SU-DHL-6 (cell line): ENCODE measurements around the gene RPL27A.

Experiments used
- H2AFZ ChIP-seq: fragments of 200-600 bp; sonication (generic); 2 replicates; pipeline ENCODE4 v1.6.1; 2014; ENCODE audit warnings: low read depth, mild to moderate bottlenecking, moderate library complexity, mixed read lengths, antibody characterized with exemption, low read length; ENCODE audit not compliant: severe bottlenecking
- H3F3A ChIP-seq: fragments of 200-600 bp; shearing (Covaris generic); 2 replicates; pipeline ENCODE4 v1.6.0; 2016; ENCODE audit warnings: antibody characterized with exemption, mild to moderate bottlenecking; ENCODE audit not compliant: insufficient read depth
- H3K27ac ChIP-seq: fragments of 200-600 bp; sonication (generic); 2 replicates; pipeline ENCODE4 v1.5.1; 2016; ENCODE audit warnings: low read depth, mild to moderate bottlenecking, low read length, moderate library complexity, mixed read lengths
- H3K27me3 ChIP-seq: fragments of 200-600 bp; sonication (generic), shearing (Covaris generic); 2 replicates; pipeline ENCODE4 v1.6.0; 2014; ENCODE audit warnings: mild to moderate bottlenecking, low read length
- H3K36me3 ChIP-seq: fragments of 200-600 bp; sonication (generic); 2 replicates; pipeline ENCODE4 v1.6.1; 2014; ENCODE audit warnings: mild to moderate bottlenecking, low read length, mixed read lengths
- H3K4me2 ChIP-seq: fragments of 300-600, 200-600 bp; shearing (Covaris generic), sonication (generic); 2 replicates; pipeline ENCODE4 v1.6.0; 2014; ENCODE audit warnings: low read length, low read depth, mild to moderate bottlenecking; ENCODE audit not compliant: poor library complexity, severe bottlenecking
- H3K4me3 ChIP-seq: fragments of 200-600 bp; sonication (generic); 2 replicates; pipeline ENCODE4 v1.5.1; 2014; ENCODE audit warnings: antibody characterized with exemption, low read length, mild to moderate bottlenecking, mixed read lengths; ENCODE audit not compliant: insufficient read depth, poor library complexity, severe bottlenecking
- H3K79me2 ChIP-seq: fragments of 200-600 bp; sonication (generic); 2 replicates; pipeline ENCODE4 v1.6.1; 2014; ENCODE audit warnings: mild to moderate bottlenecking, low read length, moderate library complexity; ENCODE audit not compliant: insufficient read depth
- H3K9ac ChIP-seq: fragments of 200-600 bp; sonication (generic); 2 replicates; pipeline ENCODE4 v1.7.0; 2014; ENCODE audit warnings: mild to moderate bottlenecking, low read length
- H3K9me2 ChIP-seq: fragments of 200-600 bp; sonication (generic); replicated peaks from 2 replicates; pipeline ENCODE4 v1.6.1; 2014; ENCODE audit warnings: low read length; ENCODE audit not compliant: insufficient read depth
- H3K9me3 ChIP-seq: fragments of 200-600 bp; sonication (generic); 2 replicates; pipeline ENCODE4 v1.6.1; 2014; ENCODE audit warnings: low read length, mixed read lengths; ENCODE audit not compliant: insufficient read depth
- H4K20me1 ChIP-seq: fragments of 200-600 bp; sonication (generic); 2 replicates; pipeline ENCODE4 v1.6.1; 2014; ENCODE audit warnings: low read depth, mild to moderate bottlenecking, antibody characterized with exemption, low read length, moderate library complexity, mixed read lengths
- EZH2phosphoT487 ChIP-seq: fragments of 200-600 bp; sonication (generic), shearing (Covaris generic); conservative IDR thresholded peaks from 2 replicates; pipeline ENCODE4 v1.6.1; 2018; ENCODE audit warnings: mild to moderate bottlenecking, antibody characterized with exemption, low read length, moderate library complexity, mixed read lengths
- TF ChIP-seq, protein P1 (sequence below): fragments of 200-600 bp; sonication (generic); IDR thresholded peaks from one replicate; pipeline ENCODE4 v1.5.1; 2017; ENCODE audit warnings: antibody characterized with exemption, mild to moderate bottlenecking, low read length, moderate library complexity; ENCODE audit not compliant: insufficient read depth, poor library complexity, severe bottlenecking

Gene RPL27A

DNA sequence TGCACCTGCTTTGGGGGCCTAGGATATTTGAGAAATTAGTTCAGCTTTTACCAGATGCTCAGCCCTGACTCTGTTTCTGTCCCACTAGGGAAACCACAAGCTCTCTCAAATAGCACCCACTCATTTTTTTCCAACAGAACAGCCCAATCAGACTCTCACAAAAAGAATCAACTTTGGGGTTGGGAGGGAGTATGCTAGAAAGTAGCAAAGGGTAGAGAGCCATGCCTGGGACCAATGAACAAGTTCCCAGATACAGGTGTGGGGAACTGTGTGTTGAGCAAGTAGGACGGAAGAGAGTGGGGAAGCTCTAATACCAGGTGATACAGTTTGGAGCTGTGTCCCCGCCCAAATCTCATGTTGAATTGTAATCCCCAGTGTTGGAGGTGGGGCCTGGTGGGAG, 41.3 kb upstream of the RPL27A start:
- H3F3A ChIP-seq: no peaks in the 10 kb centered on the region
- no peak for TF ChIP-seq EZH2phosphoT487
- TF ChIP-seq, protein P1, sequence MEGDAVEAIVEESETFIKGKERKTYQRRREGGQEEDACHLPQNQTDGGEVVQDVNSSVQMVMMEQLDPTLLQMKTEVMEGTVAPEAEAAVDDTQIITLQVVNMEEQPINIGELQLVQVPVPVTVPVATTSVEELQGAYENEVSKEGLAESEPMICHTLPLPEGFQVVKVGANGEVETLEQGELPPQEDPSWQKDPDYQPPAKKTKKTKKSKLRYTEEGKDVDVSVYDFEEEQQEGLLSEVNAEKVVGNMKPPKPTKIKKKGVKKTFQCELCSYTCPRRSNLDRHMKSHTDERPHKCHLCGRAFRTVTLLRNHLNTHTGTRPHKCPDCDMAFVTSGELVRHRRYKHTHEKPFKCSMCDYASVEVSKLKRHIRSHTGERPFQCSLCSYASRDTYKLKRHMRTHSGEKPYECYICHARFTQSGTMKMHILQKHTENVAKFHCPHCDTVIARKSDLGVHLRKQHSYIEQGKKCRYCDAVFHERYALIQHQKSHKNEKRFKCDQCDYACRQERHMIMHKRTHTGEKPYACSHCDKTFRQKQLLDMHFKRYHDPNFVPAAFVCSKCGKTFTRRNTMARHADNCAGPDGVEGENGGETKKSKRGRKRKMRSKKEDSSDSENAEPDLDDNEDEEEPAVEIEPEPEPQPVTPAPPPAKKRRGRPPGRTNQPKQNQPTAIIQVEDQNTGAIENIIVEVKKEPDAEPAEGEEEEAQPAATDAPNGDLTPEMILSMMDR: no peak
- no peaks in the 10 kb centered on the region for H3K9me3 ChIP-seq
- H3K4me3 ChIP-seq: no peak overlapping the region
- no peaks in the 10 kb centered on the region for H3K9me2 ChIP-seq
- no peak overlapping the region for H3K4me2 ChIP-seq
- H2AFZ ChIP-seq: no peak overlapping the region
- H3K27me3 ChIP-seq: no peaks in the 10 kb centered on the region
- H4K20me1 ChIP-seq: no peaks in the 10 kb centered on the region
- H3K36me3 ChIP-seq: peaks cover 19% of the 10 kb centered on the region
- H3K9ac ChIP-seq: no peak overlapping the region
- no peaks in the 10 kb centered on the region for H3K79me2 ChIP-seq
- no peak overlapping the region for H3K27ac ChIP-seq

DNA sequence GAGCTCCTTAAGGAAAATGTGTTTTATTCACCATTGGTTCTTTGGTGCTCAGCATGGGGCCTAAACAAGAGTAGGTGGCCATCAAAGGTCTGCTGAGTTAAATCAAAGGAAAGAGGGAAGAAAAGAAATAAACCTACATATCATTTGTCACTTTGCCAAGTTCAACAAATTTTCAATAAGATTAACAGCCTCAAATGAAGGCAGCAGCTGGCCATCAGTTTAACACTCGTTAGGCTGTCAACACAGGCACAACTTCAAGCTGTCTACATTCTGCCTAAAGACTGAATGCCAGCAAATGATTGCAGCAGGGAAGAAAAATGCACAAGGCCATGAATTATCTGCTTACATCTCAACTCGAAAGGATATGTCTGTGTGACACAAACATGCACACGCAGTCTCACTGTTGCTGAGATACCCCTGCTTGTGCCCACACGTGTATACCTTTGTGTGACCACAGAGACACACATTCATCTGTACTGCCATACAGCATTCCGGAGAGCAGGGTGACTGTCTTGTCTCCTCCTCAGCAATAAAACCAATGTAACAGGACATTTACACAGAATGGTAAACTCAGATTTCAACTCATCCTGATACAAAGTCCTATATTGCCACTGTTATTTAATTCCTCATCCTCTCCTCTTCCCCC, 40.3 kb upstream of the RPL27A start:
- Histone ChIP-seq H3K27me3 (no peaks in the 10 kb centered on the region), H4K20me1 (no peaks in the 10 kb centered on the region), H3K9me3 (no peaks in the 10 kb centered on the region), H3K36me3 (peaks cover 16% of the 10 kb centered on the region), H3K4me2 (no peak overlapping the region), H3K79me2 (no peaks in the 10 kb centered on the region), H3K27ac (no peak overlapping the region), H3K9ac (no peak overlapping the region), H3K9me2 (no peaks in the 10 kb centered on the region), H2AFZ (no peak overlapping the region), H3K4me3 (no peak overlapping the region), H3F3A (no peaks in the 10 kb centered on the region)
- TF ChIP-seq, protein P1: no peak
- no peak for TF ChIP-seq EZH2phosphoT487

DNA sequence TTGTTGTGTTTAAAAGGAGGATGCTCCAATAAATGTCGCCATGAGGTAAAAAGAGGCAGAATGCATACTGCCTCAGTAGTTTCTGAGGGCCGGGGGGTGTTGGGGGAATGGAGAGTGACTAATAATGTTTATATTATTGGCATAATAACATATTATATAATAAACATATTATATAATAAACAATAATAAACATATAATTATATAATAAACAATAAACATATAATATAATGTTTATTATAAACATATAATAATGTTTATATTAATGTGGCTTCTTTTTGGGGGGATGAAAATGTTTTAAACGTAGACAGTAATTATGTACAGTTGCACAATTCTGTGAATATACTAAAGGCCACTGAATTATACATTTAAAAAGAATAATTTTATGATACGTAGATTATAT, 35.7 kb upstream of the RPL27A start:
- no peak overlapping the region for H2AFZ ChIP-seq
- no peak for TF ChIP-seq EZH2phosphoT487
- TF ChIP-seq, protein P1: no peak
- no peaks in the 10 kb centered on the region for H4K20me1 ChIP-seq
- H3K36me3 ChIP-seq: peaks cover 11% of the 10 kb centered on the region
- no peaks in the 10 kb centered on the region for H3K27me3 ChIP-seq
- no peaks in the 10 kb centered on the region for H3F3A ChIP-seq
- no peak overlapping the region for H3K9ac ChIP-seq
- H3K79me2 ChIP-seq: no peaks in the 10 kb centered on the region
- H3K27ac ChIP-seq: no peak overlapping the region
- no peaks in the 10 kb centered on the region for H3K9me2 ChIP-seq
- H3K4me2 ChIP-seq: no peak overlapping the region
- H3K9me3 ChIP-seq: no peaks in the 10 kb centered on the region
- H3K4me3 ChIP-seq: no peak overlapping the region
